ENCODE measurements around the gene FAT1.

The FAT1 gene

GRCh38 chr4:186710521-186711119 is 13.0 kb downstream of the FAT1 start:
- ChIA-PET POLR2A (no interaction called here), CTCF (interaction anchor here (1.0 kb wide), 1 partner anchor 41 kb away, joined by 3 read pairs; no protein-coding TSS in a partner anchor)
- Histone ChIP-seq H3K27ac (ENCODE audit: extremely low read depth, low read depth, low read length) (no peak overlapping the region), H3K4me3 (ENCODE audit: low read depth, low read length) (no peak overlapping the region), H3K9me3 (ENCODE audit: control insufficient read depth, insufficient read depth, low read depth, low read length) (no peaks in the 10 kb centered on the region), H3K36me3 (ENCODE audit: control insufficient read depth in 2 of 2, insufficient read depth in 1 of 2, low read length in 2 of 2) (peaks cover 0 to 42% of the 10 kb centered on the region in 2 experiments; a peak in 1 of 3 replicates), H3K4me1 (ENCODE audit: control insufficient read depth, insufficient read depth, low read length) (no peaks in the 10 kb centered on the region)
- no peak for TF ChIP-seq ZBTB7A (tag by site-specific recombination; IDR thresholded peaks at IDR 0.05; ENCODE audit: low read depth)
- TF ChIP-seq ZNF398 (tag by site-specific recombination; IDR thresholded peaks at IDR 0.05) = no peak
- TF ChIP-seq YY1 (tag by site-specific recombination; IDR thresholded peaks at IDR 0.05) = no peak
- no peak for TF ChIP-seq ZSCAN4 (tag by site-specific recombination; IDR thresholded peaks at IDR 0.05)
- no peak for TF ChIP-seq ZBTB6 (tag by site-specific recombination; IDR thresholded peaks at IDR 0.05)
- no peak for TF ChIP-seq WT1 (tag by site-specific recombination; IDR thresholded peaks at IDR 0.05)
- no peak for TF ChIP-seq ZSCAN18 (tag by site-specific recombination; IDR thresholded peaks at IDR 0.05)
- TF ChIP-seq ZNF513 (tag by site-specific recombination; IDR thresholded peaks at IDR 0.05) = no peak
- no peak for TF ChIP-seq YY2 (tag by site-specific recombination; IDR thresholded peaks at IDR 0.05)
- TF ChIP-seq ZNF292 (tag by site-specific recombination; IDR thresholded peaks at IDR 0.05; ENCODE audit: borderline replicate concordance, low read depth) = no peak
- TF ChIP-seq ZNF549 (tag by site-specific recombination; IDR thresholded peaks at IDR 0.05) = no peak
- TF ChIP-seq ZNF280C (tag by site-specific recombination; IDR thresholded peaks at IDR 0.05) = no peak
- no peak for TF ChIP-seq ZNF202 (tag by site-specific recombination; IDR thresholded peaks at IDR 0.05; ENCODE audit: borderline replicate concordance)
- no peak for TF ChIP-seq ZNF677 (tag by site-specific recombination; IDR thresholded peaks at IDR 0.05)
- TF ChIP-seq ZNF311 (tag by site-specific recombination; IDR thresholded peaks at IDR 0.05; ENCODE audit: borderline replicate concordance) = no peak
- TF ChIP-seq ZNF776 (tag by site-specific recombination; IDR thresholded peaks at IDR 0.05; ENCODE audit: borderline replicate concordance) = no peak
- no peak for TF ChIP-seq HIC1 (tag by site-specific recombination; IDR thresholded peaks at IDR 0.05)
- no peak for TF ChIP-seq ZNF610 (tag by site-specific recombination; IDR thresholded peaks at IDR 0.05; ENCODE audit: borderline replicate concordance)
- TF ChIP-seq ATF2 (tag by site-specific recombination; IDR thresholded peaks at IDR 0.05; ENCODE audit: low read depth) = no peak
